ENCODE results near the gene CCDC188. TPM values are rescaled to one million over a fixed set of nuclear protein-coding genes. Genes with fewer than 3 reads are reported as not detected.

CCDC188 gene
- total RNA-seq, 2 experiments from 2014 or later, result not detected

GRCh38 chr22:20106849-20107237 lies 44.0 kb downstream of the CCDC188 start:
- H3K79me2 ChIP-seq (ENCODE audit: insufficient read depth, low read depth, low read length), result no peaks in the 10 kb centered on the region
- H3K36me3 ChIP-seq (ENCODE audit: insufficient read depth, low read length), result peaks cover 90% of the 10 kb centered on the region
- BruUV-seq (replicated peaks), result no TSS peak
- POLR2A ChIA-PET, result no interaction called here
- intact Hi-C loops (cut with micrococcal nuclease; ENCODE audit: unreplicated experiment), result no loop called here
- H3K27ac ChIP-seq (ENCODE audit: low read depth, low read length, poor library complexity, severe bottlenecking), result no peak overlapping the region
- CTCF ChIA-PET (ENCODE audit: unreplicated experiment), result no interaction called here
- H3K4me1 ChIP-seq (ENCODE audit: insufficient read depth, low read length, poor library complexity, severe bottlenecking), result peaks cover 15% of the 10 kb centered on the region
- H3K9me3 ChIP-seq (ENCODE audit: low read length), result no peaks in the 10 kb centered on the region
- TF ChIP-seq CTCF (conservative IDR thresholded peaks at IDR 0.05; ENCODE audit: low read length) (no peak), EZH2phosphoT487 (IDR thresholded peaks at IDR 0.05; ENCODE audit: borderline replicate concordance, low read depth, low read length) (no peak)
- no peaks in the 10 kb centered on the region for H4K20me1 ChIP-seq (ENCODE audit: insufficient read depth, low read length)
- H3K4me2 ChIP-seq (ENCODE audit: low read length), result no peak overlapping the region
- no peak overlapping the region for H3K4me3 ChIP-seq (ENCODE audit: low read depth, low read length, poor library complexity, severe bottlenecking)
- H2AFZ ChIP-seq (ENCODE audit: low read length), result no peak overlapping the region
- H3K9me2 ChIP-seq (ENCODE audit: insufficient read depth, low read length), result no peaks in the 10 kb centered on the region
- DNase-seq (ENCODE audit: low spot score), result no peak

- ChIA-PET CTCF (ENCODE audit: unreplicated experiment) (no interaction called here), POLR2A (interaction anchor here (0.6 kb wide), 1 partner anchor 39 kb away, joined by 3 read pairs; no protein-coding TSS in a partner anchor)
- Histone ChIP-seq H3K36me3 (ENCODE audit: insufficient read depth, low read length) (peaks cover 91% of the 10 kb centered on the region), H3K4me3 (ENCODE audit: low read depth, low read length, poor library complexity, severe bottlenecking) (no peak overlapping the region), H3K4me1 (ENCODE audit: insufficient read depth, low read length, poor library complexity, severe bottlenecking) (peaks cover 10% of the 10 kb centered on the region), H3K9me3 (ENCODE audit: low read length) (no peaks in the 10 kb centered on the region), H3K79me2 (ENCODE audit: insufficient read depth, low read depth, low read length) (no peaks in the 10 kb centered on the region), H4K20me1 (ENCODE audit: insufficient read depth, low read length) (no peaks in the 10 kb centered on the region), H3K27ac (ENCODE audit: low read depth, low read length, poor library complexity, severe bottlenecking) (no peak overlapping the region), H3K4me2 (ENCODE audit: low read length) (no peak overlapping the region), H3K9me2 (ENCODE audit: insufficient read depth, low read length) (no peaks in the 10 kb centered on the region), H2AFZ (ENCODE audit: low read length) (no peak overlapping the region)
- TF ChIP-seq EZH2phosphoT487 (IDR thresholded peaks at IDR 0.05; ENCODE audit: borderline replicate concordance, low read depth, low read length), result no peak
- TF ChIP-seq CTCF (conservative IDR thresholded peaks at IDR 0.05; ENCODE audit: low read length), result no peak
- DNase-seq (ENCODE audit: low spot score), result no peak
- no TSS peak for BruUV-seq (replicated peaks)
- intact Hi-C loops (cut with micrococcal nuclease; ENCODE audit: unreplicated experiment), result no loop called here
Observed at GRCh38 chr22:20106205-20106848, 44.5 kb downstream of the CCDC188 start.

- BruUV-seq (replicated peaks), result no TSS peak
- Histone ChIP-seq H3K9me3 (ENCODE audit: low read length) (no peaks in the 10 kb centered on the region), H3K4me2 (ENCODE audit: low read length) (no peak overlapping the region), H3K9me2 (ENCODE audit: insufficient read depth, low read length) (no peaks in the 10 kb centered on the region), H3K27ac (ENCODE audit: low read depth, low read length, poor library complexity, severe bottlenecking) (no peak overlapping the region), H3K79me2 (ENCODE audit: insufficient read depth, low read depth, low read length) (no peaks in the 10 kb centered on the region), H3K4me3 (ENCODE audit: low read depth, low read length, poor library complexity, severe bottlenecking) (no peak overlapping the region), H3K36me3 (ENCODE audit: insufficient read depth, low read length) (peaks cover 91% of the 10 kb centered on the region), H2AFZ (ENCODE audit: low read length) (no peak overlapping the region), H3K4me1 (ENCODE audit: insufficient read depth, low read length, poor library complexity, severe bottlenecking) (peaks cover 3% of the 10 kb centered on the region), H4K20me1 (ENCODE audit: insufficient read depth, low read length) (no peaks in the 10 kb centered on the region)
- intact Hi-C loops (cut with micrococcal nuclease; ENCODE audit: unreplicated experiment), result no loop called here
- ChIA-PET POLR2A (interaction anchor here (0.6 kb wide), 1 partner anchor 38 kb away, joined by 3 read pairs; no protein-coding TSS in a partner anchor), CTCF (ENCODE audit: unreplicated experiment) (no interaction called here)
- no peak for TF ChIP-seq EZH2phosphoT487 (IDR thresholded peaks at IDR 0.05; ENCODE audit: borderline replicate concordance, low read depth, low read length)
- no peak for TF ChIP-seq CTCF (conservative IDR thresholded peaks at IDR 0.05; ENCODE audit: low read length)
- no peak for DNase-seq (ENCODE audit: low spot score)
Observed at GRCh38 chr22:20105456-20106204, 45.2 kb downstream of the CCDC188 start.

All from OCI-LY7 (cell line).